Muscle of arm (tissue), 14 donors: Measurements from ENCODE around the gene FAS. TPM values are rescaled to one million over a fixed set of nuclear protein-coding genes. Genes with fewer than 3 reads are reported as not detected.

Experiments
- DNase-seq: peaks from one replicate; pipeline ENCODE4 v3.0.0-alpha.2; 2013
- long read RNA-seq, 11 donors: transcript quantifications; one replicate each; lab custom pipeline, GENCODE V29; 2026
- polyA plus RNA-seq, 12 donors: library from polyadenylated mRNA; unstranded; fragments of 120-200 nt; gene quantifications; one replicate each; pipeline ENCODE4 v1.2.1, GENCODE V29; 2013; ENCODE audit not compliant: insufficient read length in 12 of 12

Gene FAS
- 10 to 100 TPM in 4 of 12 donors, 1 to 10 TPM in 7, not detected in 1; 5.0 to 12.3 (median 8.3) TPM for polyA plus RNA-seq
- long read RNA-seq, donor 1, partial matches to known transcripts = 0 of 2 reads
- long read RNA-seq, donor 1, other reads (novel, unspliced or antisense) = 0 of 2 reads
- long read RNA-seq, donor 2, partial matches to known transcripts = 0 of 2 reads
- long read RNA-seq, donor 2, other reads (novel, unspliced or antisense) = 0 of 2 reads
- long read RNA-seq, donor 3, partial matches to known transcripts = 0 of 1 reads
- long read RNA-seq, donor 3, other reads (novel, unspliced or antisense) = 0 of 1 reads
- long read RNA-seq, donor 4, partial matches to known transcripts = 0 of 1 reads
- long read RNA-seq, donor 4, other reads (novel, unspliced or antisense) = 0 of 1 reads
- long read RNA-seq, donor 5 = 0 reads
- long read RNA-seq, donor 6 = 0 reads
- long read RNA-seq, donor 7 = 0 reads
- long read RNA-seq, donor 8, partial matches to known transcripts = 0 of 1 reads
- long read RNA-seq, donor 8, other reads (novel, unspliced or antisense) = 0 of 1 reads
- long read RNA-seq, donor 9, partial matches to known transcripts = 0 of 1 reads
- long read RNA-seq, donor 9, other reads (novel, unspliced or antisense) = 0 of 1 reads
- long read RNA-seq, donor 10 = 0 reads
- long read RNA-seq, donor 11, partial matches to known transcripts = 0 of 2 reads
- long read RNA-seq, donor 11, other reads (novel, unspliced or antisense) = 0 of 2 reads

DNA sequence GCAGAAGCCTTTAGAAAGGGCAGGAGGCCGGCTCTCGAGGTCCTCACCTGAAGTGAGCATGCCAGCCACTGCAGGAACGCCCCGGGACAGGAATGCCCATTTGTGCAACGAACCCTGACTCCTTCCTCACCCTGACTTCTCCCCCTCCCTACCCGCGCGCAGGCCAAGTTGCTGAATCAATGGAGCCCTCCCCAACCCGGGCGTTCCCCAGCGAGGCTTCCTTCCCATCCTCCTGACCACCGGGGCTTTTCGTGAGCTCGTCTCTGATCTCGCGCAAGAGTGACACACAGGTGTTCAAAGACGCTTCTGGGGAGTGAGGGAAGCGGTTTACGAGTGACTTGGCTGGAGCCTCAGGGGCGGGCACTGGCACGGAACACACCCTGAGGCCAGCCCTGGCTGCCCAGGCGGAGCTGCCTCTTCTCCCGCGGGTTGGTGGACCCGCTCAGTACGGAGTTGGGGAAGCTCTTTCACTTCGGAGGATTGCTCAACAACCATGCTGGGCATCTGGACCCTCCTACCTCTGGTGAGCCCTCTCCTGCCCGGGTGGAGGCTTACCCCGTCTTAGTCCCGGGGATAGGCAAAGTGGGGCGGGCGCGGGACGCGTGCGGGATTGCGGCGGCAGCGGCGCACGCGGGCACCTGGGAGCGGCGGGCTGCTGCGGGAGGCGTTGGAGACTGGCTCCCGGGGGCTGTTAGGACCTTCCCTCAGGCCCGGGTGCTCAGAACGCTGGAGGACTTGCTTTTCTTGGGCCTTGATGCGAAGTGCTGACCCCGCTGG, at the start of gene FAS:
Gene FAS, plus strand, starts transcription at position 415 of the 777 bp plus-strand sequence. Its CDS starts 79 bp downstream, at position 494.
- peak; percentile 63 for DNase-seq

DNA sequence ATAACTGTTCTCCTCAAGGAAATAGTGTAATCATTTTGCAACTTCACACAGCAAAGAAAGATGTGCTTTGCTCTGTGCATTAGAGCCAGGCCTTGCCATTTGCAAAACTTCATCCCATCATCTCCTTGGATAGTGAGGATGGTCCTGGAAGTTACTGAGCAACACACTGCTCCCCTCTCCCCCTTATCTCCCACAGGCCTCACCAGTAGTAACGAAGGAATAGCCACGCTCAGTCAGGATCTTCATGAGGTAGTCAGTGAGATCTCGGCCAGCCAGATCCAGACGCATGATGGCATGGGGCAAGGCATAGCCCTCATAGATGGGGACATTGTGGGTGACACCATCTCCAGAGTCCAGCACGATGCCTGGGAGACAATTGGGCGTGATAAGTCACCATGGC, 49.6 kb upstream of the FAS start:
- no peak for DNase-seq

DNA sequence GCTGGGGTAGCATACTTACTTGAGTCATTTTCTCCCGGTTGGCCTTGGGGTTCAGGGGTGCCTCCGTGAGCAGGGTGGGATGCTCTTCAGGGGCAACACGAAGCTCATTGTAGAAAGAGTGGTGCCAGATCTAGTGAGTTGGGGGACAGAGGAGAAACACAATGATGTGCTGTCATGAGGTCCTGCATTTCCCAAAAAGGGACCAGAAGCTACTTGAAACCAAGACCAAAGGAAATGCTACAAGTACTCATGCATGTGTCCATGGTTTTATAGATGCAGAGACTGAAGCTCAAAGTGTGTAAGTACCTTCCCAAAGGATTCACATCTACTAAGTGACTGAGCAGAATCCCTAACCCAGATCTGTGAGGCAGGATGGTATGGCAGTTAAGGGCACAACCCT, 46.8 kb upstream of the FAS start:
- no peak for DNase-seq

DNA sequence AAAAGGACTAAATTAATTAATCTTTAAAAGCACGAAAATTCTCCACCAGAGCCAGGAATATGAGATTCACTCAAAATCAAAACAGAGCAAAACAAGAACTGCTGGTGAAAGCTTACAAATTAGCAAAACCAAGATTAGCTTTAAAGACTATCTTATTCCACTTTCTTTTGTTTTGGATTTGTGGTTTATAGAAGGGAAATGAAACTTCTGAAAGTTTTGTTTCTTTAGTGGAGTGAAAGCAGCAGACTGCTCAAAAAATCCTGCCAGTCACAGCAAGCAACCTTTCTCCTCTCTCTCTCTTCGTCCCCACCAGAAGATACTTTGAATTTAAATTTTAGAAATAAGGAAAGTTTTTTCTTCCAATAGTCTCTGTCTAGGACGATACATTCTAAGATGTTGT, 45.8 kb upstream of the FAS start:
- DNase-seq = no peak

DNA sequence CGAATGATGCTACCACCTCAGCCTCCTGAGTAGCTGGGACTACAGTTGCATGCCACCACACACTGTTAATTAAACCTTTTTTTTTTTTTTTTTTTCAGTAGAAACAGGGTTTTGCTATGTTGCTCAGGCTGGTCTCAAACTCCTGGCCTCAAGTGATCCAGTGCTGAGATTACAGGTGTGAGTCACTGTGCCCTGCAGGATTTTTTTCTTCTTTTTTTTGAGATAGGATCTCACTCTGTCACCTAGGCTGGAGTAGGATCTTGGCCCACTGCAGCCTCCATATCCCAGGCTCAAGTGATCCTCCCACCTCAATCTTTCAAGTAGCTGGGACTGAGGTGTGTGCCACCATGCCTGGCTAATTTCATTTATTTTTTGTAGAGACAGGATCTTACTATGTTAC, 44.4 kb upstream of the FAS start:
- no peak for DNase-seq

DNA sequence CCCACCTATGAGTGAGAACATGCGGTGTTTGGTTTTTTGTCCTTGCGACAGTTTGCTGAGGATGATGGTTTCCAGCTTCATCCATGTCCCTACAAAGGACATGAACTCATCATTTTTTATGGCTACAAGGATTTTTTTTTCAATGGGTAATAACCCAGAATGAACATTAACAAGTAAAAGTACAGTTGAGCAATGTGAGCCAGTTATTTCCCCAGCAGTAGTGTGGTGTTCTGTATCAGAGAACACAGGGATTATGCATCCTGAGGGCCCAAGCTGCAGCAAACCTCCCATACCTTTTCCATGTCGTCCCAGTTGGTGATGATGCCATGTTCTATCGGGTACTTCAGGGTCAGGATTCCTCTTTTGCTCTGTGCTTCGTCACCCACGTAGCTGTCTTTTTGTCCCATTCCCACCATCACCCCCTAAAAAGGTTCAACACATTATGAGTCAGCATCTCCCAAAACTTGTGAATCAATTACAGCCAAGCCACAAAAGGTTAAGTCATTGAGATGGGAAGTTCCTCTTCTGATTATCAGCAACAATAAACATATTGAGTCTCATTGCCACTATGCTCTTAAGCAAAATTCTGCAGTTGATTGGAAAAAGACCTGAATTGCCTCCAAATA, 43.5 kb upstream of the FAS start:
- no peak for DNase-seq

DNA sequence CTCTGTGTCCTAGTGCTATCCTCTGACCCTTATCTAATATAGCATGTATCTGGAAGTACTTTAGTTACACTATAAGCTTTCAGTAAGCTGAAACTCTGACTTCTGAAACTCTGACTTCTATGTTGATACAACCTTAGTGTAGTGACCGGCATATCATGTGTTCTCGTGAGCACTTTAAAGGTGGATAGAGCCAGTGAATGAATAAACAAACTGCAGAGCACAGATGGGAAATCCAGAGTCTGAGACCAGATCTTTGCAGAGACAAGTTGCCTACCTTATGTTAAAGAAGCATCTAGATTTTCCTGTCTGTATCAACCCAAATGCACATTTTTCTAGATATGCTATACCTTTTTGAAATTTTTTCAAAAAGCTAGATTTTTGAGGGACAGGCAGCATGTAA, 41.5 kb upstream of the FAS start:
- no peak for DNase-seq

DNA sequence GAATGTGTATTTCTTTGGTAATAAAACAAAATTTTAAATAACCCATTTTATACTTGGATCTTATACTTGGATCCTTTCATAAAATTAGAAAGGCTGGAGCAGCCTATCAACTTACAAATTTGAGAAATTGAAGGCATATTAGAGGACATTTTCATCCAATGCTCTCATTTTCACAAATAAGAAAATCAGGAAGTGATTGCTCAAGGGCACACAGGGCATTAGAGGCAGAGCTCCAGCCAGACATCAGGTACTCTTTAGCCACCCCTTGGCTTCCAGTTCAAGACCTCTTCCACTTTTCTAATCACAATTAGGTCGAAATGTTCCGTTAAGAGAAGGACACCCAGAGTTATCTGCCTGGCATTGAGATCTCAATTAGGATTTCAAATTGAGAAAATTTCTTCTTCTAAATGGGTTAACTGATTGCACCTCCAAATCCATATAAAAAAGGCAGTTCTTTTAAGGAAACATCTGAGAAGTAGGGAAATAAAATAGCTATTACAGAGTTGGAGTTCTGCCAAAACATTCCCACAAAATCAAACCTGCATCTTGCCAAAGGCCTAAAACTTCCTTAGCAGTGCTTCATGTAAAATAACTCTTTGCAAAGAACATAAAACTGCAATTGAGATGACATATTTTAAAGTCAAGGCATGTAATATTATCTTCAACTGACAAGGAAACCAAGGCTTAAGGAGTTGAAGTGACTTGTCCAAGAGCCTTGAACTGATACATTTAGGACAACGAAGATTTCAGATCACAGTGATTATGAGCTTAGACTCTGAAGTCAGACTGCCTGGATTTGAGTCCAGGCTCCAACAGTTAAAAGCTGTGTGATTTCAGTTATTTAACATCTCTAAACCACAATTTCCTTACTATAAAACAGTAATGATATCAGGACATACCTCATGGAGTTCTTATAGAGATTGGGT, 40.4 kb upstream of the FAS start:
- DNase-seq = no peak

DNA sequence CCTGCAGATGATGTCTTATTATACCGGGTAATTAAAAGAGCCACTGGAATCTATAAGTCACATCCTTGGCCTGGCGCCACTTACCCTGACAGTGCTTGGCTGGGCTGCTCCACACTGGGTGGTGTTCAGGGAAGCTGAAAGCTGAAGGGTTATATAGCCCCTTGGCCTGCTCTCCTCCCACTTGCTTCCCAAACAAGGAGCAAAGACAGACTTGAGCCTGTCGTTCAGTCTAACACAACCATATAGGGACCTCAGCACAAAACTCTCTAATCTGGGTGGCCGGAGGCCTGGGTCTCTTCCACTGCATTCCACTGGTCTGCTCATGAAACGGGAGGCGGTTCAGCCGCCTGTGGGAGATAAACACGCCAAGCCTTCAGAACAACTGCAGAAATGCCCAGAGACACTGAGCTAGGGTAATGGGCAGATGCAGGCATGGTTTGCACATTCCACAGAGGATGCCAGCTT, 37.9 kb upstream of the FAS start, which contains the start of gene ACTA2:
Gene ACTA2, minus strand, starts transcription at position 127 of the 465 bp plus-strand sequence. CDS start 3,843 bp downstream, outside the sequence.
- DNase-seq = no peak

DNA sequence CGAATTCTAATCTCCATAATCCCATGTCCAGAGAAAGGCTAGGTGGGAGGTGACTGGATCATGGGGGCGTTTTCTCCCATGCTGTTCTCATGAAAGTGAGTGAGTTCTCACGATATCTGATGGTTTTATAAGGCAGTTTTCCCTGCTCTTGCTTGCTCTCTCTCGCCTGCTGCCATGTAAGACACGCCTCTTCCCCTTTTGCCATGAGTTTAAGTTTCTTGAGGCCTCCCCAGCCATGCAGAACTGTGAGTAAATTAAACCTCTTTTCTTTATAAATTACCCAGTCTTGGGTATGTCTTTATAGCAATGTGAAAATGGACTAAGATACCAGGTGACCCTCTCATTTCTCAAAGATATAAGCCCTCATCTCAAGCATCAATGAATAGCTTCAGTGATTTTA, 36.9 kb upstream of the FAS start:
- no peak for DNase-seq

DNA sequence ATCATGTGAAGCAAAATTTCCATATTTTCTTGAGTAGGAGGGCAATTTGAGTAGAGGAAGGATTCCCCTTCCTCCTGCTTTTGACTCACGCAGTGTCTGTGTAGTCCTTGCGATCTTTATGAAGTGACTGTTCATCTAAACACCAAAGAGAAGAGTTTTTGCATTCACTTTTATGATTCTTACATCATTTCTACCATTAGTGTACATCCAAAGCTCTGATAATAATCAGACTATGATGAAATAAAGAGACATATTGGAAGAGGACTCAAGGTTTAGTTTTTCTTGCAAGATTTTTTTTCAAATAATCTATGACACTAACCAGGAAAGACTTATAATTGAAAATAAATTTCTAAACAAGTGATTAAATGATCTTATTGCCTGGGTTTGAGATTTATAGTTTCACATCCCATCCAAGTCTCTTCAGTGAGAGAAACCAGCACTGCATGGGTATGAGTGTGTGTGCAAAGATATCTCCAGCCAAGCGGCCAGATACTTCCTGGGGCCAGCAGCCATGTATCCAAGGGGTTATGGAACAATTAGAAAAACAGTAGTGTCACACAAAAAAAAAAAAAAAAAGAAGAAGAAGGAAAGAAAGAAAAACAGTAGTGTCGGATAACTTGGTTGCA, 36.0 kb upstream of the FAS start:
- no peak for DNase-seq

DNA sequence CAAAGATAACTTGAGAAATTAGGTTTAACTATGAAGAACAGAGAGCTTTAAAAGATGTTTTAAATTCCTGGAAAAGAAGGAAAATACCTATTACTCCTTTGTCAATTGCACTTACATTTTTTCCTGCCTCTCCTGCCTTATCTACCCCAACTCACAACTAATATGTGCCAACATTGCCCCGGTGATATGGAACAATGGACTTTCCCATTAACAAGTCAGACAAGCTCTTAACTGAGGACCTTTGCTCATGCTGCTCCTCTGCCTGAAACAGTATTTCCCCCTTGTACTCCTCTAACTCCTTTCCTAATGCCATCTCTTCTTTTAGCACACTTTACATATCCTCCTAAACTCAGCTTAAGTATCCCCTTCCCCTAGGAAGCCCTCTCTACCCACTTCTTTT, 33.2 kb upstream of the FAS start:
- no peak for DNase-seq

DNA sequence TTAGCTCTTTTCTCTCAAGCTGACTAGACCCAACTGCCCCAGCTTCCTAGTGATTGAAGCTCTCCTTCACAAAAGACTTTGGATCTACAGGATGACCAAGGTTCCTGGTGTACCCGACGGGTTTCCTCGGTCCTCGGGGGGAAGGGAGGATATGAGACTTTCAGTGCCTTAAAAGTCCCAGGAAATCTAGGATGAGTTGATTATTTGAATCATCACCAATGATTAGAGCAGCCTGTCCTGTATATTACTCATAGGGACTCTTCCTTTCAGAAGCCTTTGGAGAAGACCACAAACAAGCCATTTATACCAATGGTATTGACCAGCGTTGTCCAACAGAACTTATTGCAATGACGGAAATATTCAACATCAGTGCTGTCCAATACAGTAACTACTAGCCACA, 31.9 kb upstream of the FAS start:
- no peak for DNase-seq

DNA sequence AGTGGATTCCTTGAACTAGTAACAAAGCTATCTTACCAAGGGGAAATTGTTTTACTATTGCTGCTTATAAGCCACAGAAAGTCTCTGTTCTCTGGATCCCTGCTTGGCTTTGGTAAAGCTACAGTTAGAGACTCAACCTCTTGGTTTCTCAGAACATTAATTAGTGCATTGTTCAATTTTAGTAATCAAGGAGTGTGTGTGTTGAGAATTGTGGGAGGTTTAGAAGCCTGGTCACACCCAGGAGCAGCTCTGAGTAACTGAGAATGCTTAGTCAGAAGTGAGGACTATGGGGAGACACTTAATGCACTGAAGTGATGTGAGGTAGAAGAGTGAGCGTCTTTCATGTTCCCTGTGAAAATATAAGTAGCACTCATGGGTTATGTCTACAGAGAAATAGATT, 29.8 kb upstream of the FAS start:
- DNase-seq = no peak

DNA sequence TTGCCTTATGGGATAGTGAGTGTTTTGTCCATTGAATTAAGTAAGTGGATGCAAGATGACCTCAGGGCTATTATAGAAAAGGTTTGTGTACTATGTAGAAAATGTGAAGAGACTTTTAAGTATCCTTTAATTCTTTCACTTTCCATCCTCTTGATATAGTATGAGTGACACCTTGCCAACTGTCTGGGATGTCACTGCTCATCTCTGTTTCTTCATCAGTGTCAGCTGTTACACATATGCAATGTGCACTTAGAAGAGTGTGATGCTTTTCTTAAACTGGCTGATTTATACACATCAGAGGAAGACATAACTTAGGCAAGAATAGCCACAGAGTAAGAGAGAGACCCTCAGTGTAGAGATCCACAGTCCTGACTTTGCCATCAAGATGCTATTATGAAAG, 29.3 kb upstream of the FAS start:
- DNase-seq = no peak

DNA sequence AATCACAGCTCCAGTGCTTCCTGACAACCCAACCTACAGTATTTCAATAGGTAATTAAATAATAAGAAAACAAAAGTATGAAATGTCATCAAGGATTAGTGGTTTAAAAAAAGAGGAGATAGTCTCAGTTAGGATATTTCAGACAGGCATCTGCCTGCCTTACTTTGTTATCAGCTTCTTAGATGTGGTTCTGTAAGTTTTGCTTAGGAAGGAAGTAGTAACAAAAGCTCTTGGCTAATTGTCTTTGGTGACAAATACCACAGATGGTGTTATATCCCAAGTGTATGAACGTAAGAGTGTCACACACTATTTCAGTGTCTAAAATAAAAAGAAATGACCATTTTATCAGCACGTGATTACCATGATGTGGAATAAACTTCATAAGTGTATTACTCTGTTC, 28.3 kb upstream of the FAS start:
- DNase-seq = no peak

DNA sequence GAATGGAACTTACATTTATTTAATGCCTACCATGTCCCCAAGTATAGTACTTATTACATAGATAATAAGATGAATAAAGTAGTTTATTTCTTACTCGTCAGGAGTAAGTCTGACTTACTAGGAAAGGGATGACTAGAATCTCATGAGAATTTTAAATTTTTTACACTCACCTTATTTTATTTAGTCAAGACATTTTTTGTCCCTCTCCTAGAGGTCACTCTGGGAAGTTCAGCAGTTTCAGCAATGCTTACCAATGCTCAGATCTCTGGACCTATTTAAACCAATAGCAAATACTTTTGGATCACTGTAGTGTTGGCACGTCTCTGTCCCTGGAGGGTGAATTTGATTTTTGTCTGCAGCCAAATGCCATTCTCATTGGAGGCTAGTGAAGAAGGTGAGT, 27.3 kb upstream of the FAS start:
- no peak for DNase-seq

DNA sequence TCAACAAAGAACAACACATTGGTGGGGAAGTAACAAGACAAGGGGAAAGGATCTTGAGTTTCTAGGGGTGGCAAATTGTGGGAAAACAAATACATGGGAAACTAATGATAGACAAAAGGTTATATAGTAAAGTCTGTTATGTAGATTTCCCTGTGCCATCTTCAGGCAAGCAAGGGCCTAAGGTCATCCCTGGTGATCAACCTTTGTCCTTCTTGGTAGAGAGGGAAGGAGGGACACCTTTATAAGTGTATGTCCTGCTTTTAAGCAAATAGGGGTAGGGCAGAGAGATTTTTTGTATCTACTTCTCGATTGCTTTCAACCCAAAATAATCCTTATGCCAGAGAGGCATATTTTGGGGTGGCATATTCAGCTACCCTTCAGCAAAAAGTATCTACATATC, 26.2 kb upstream of the FAS start:
- no peak for DNase-seq

DNA sequence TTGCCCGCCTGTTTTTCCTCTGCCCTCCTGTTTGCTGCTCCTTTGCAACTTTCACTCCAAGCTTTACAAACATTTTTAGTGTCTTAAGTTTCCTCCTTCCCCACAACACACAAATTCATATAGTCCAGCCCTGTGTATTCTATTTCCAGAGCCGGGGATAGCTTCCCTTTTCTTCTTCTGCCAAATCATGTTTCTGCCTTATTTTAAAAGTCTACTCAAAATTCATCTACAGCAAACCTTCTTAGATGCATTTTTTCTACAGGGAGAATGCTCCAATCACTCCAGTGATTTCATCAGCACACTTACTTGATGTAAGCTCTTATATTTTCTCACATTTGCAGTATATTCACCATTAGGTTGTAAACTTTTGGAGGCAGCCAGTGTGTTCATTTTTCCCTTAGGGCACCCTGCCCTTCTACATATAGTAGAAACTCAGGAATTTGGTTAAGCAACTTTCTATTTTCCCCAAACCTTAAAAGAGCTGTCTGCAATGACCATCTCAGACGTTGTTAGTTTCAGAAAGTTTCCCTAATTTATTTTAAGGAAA, 25.7 kb upstream of the FAS start:
- no peak for DNase-seq

DNA sequence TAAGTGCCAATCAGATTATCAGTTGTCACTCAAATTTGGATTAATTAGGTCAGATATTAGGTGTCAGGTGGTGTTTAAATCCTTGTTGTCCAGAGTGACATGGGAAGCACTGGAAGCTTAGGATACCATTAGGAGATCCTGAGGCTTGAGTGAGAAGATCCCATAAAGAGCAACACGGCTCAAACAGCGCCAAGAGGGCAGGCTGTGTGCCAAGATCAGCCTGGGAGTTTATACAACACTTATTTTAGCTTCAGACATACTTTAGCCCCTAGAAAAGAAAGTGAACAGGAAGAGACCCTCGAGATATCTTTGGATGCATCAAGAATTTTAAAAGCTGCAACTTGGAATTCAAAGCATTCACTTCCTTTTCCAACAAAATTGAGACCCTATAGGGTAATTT, 23.8 kb upstream of the FAS start:
- DNase-seq = peak; percentile 29
